AG09309 (cell line): ENCODE data around the gene EDA.
"Not testable (repeated sequence)": the region's sequence is repeated elsewhere in the genome, so short reads cannot be mapped to it uniquely, and the experiment has no call there.

Experiments
- DNase-seq: peaks from one replicate; pipeline ENCODE4 v3.0.0-alpha.2; 2010; ENCODE audit warnings: low read depth
- H3K4me3 ChIP-seq: 2 replicates; pipeline ENCODE4 v1.5.1; 2011; ENCODE audit warnings: mild to moderate bottlenecking, low read depth, low read length, moderate library complexity; ENCODE audit not compliant: control insufficient read depth
- TF ChIP-seq, protein P1 (sequence below): IDR thresholded peaks from 2 replicates; pipeline ENCODE4 v1.5.1; 2011; ENCODE audit warnings: mild to moderate bottlenecking, low read depth, low read length, inconsistent platforms; ENCODE audit not compliant: insufficient read depth, control insufficient read depth; ENCODE audit errors: missing control alignments

Gene EDA

DNA sequence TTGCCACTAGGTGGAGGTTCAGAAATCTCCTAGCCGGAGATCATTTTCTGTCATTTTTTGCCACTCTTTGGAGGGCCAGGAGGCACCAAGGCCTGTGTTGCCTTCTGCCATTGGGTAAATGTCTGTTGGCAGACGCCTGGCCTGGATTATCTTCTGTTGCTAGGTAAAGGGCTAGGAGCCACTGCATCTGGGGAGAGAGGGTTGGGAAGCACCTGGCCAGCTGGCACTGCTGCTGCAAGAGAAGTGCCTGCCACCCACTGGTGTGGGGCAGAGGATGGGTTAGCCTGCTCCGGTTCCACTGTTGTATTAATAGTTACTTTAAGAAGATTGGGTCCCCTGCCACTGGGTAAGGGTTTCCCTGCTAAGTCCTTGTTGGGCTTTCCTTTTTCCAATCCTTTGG lies 375.8 kb downstream of the EDA start:
- no peak overlapping the region for H3K4me3 ChIP-seq
- TF ChIP-seq, protein P1, sequence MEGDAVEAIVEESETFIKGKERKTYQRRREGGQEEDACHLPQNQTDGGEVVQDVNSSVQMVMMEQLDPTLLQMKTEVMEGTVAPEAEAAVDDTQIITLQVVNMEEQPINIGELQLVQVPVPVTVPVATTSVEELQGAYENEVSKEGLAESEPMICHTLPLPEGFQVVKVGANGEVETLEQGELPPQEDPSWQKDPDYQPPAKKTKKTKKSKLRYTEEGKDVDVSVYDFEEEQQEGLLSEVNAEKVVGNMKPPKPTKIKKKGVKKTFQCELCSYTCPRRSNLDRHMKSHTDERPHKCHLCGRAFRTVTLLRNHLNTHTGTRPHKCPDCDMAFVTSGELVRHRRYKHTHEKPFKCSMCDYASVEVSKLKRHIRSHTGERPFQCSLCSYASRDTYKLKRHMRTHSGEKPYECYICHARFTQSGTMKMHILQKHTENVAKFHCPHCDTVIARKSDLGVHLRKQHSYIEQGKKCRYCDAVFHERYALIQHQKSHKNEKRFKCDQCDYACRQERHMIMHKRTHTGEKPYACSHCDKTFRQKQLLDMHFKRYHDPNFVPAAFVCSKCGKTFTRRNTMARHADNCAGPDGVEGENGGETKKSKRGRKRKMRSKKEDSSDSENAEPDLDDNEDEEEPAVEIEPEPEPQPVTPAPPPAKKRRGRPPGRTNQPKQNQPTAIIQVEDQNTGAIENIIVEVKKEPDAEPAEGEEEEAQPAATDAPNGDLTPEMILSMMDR, result no peak
- DNase-seq, result no peak

DNA sequence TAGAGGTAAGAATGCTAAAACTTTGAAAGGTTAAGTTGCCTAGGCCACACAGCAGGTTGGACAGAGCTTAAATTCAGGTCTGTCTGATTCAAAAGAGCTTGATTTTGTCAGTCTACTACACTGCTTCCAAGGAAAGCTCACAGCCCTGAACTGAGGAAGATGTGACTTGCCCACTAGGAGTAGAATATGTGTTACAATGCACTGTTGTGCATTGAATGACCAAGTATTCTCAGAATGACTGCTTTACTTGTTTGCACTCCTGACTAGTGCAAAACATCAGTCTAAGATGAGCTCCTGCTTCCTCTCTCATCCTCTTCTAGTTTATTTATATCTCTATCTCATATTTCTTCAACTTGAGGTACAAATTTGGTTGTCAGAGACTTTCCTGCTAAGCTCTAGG lies 377.6 kb downstream of the EDA start:
- TF ChIP-seq, protein P1, result no peak

DNA sequence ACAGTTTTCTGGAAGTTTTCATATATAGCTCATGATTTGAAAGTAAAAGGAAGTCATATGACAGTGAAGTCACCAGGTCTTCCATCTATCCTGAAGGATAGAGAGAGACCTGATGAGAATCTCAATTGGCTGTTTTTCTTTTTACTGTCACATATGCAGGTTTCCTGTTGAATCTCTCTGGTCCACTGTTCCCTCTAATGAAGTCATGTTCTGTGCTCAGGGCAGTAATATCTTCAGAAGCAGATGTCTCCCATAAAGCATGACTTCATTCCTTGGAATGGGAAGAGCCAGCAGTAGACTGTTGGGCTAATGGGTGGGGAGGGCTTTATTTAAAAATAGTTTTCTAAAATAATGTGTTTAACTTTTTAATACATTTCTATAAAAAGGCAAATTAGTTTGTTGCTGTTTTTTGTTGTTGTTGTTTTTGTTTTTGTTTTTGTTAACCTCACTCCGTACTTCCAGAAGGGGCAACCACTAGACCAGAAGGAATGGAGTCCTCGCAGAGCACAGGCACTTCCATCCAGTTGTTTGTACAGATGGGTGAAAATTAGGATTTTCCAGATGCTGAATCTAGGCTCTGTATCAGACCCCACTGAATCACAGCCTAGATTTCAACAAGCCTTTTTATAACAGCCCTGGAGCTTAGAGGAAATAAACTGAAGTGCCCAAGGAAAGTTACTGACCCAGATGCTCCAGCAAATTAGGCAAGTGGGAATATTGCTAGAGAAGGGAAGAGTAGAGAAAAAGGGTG lies 379.6 kb downstream of the EDA start:
- H3K4me3 ChIP-seq, result no peak overlapping the region
- DNase-seq, result no peak
- TF ChIP-seq, protein P1, result no peak

More for the DNA sequence above, 377.6 kb downstream of the EDA start:
- H3K4me3 ChIP-seq, result no peak overlapping the region
- no peak for DNase-seq

DNA sequence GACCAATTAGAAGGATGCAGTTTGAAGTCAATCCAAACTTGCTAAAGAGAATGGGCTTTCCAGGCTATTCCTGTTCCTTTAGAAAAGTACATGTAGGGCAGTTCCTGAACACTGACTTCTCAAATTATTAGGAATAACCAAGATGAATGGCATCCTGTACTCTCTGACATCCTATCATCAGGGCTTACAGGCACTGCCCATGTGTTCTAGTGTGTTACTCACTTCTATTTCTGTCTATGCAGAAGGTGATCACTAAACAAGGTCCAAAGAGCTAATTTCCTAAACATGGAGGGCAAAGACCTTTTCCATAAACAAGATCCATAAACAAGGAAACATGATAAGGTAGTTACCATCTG lies 380.2 kb downstream of the EDA start:
- no peak for DNase-seq
- no peak overlapping the region for H3K4me3 ChIP-seq
- TF ChIP-seq, protein P1, result no peak

DNA sequence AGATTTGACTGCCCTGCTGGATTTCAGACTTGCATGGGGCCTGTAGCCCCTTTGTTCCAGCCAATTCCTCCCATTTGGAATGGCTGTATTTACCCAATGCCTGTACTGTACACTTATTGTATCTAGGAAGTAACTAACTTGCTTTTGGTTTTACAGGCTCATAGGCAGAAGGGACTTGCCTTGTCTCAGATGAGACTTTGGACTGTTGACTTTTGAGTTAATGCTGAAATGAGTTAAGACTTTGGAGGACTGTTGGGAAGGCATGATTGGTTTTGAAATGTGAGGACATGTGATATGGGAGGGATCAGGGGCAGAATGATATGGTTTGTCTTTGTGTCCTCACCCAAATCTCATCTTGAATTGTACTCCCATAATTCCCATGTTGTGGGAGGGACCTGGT lies 382.4 kb downstream of the EDA start:
- not testable (repeated sequence) for H3K4me3 ChIP-seq, DNase-seq

DNA sequence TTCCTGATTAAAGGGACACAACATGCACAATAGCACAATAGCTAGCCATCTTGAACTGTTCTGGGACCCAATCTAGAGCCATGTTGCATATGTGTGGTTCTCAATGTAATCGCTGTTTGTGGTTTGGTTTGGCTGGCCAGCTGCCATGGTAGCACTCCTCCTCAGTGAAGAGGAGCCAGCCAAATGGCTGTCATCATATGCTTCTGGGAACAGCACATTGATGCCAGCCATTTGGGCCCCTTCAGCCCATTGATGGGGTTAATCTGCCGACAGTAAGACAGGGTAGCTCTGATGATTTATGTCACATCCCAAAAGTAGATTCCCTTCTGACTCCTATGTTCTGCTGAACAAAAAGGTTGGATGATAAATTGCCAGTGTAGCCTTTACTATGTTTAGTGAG lies 385.4 kb downstream of the EDA start:
- no peak for DNase-seq
- TF ChIP-seq, protein P1, result no peak
- no peak overlapping the region for H3K4me3 ChIP-seq

DNA sequence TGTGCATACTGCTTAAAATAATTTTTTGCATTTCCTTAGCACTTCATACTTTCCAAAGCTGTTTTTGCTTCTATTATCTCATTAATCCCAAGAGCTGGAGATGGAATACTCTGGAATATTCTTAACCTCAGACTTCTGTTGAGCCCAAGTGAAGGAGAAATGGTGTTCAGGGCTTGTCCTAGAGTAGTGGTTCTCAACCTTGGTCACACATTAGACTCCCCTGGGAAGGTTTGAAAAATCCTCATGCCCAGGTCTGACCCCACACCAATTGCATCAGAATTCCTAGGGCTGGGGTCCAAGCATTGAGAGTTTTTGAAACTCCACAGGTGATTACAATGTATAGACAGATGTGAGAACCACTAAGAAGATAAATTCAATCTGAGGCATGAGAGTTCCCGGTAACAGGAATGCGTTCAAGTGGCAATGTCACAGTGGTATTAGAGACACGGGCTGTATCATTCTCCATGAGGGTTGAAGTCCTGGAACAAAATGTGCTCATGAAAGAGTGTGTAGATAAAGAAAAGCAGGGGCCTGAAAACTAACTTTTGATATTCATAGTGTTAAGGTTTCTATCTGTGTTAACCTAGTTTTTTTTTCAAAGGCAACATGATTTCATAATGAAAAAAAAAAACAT lies 385.9 kb downstream of the EDA start:
- TF ChIP-seq, protein P1, result no peak
- no peak overlapping the region for H3K4me3 ChIP-seq
- no peak for DNase-seq
